OCI-M2 (cell line): ENCODE data around the gene IMPA2.

ENCODE experiments used
- DNase-seq: peaks from one replicate; lab custom pipeline; 2025; ENCODE audit not compliant: unreplicated experiment; lab: John Stamatoyannopoulos, UW

IMPA2 gene

GRCh38 chr18:12006488-12006840 lies 25.2 kb downstream of the IMPA2 start:
- no peak for DNase-seq

- no peak for DNase-seq
Measured at GRCh38 chr18:12007063-12007462, 25.8 kb downstream of the IMPA2 start.

DNA sequence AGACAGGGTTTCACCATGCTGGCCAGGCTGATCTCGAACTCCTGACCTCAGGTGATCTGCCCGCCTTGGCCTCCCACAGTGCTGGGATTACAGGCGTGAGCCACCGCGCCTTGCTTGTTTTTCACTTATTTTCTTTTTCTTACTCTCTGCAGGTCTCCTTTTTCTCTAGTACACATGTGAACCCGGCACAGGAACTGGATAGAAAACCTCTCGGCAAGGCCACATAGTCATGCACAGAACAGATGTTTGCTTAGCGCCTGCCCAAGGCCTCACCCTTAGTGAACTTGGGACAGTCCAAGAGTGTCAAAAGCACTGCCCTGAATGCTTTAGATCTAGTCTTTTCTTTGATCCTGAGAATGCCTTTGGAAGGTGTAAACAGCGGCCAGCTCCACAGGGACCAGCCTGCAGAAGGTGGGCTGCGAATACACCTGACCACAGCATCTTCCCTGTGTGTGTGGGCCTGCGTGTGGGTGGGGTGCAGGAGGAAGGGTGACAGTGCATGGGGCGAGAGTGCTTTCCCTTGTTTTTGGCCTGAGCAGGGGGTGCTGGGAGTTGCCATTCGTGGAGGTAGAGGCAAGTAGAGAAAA lies 27.0 kb downstream of the IMPA2 start:
- DNase-seq = no peak

GRCh38 chr18:12008842-12009580 lies 27.7 kb downstream of the IMPA2 start:
- no peak for DNase-seq

DNA sequence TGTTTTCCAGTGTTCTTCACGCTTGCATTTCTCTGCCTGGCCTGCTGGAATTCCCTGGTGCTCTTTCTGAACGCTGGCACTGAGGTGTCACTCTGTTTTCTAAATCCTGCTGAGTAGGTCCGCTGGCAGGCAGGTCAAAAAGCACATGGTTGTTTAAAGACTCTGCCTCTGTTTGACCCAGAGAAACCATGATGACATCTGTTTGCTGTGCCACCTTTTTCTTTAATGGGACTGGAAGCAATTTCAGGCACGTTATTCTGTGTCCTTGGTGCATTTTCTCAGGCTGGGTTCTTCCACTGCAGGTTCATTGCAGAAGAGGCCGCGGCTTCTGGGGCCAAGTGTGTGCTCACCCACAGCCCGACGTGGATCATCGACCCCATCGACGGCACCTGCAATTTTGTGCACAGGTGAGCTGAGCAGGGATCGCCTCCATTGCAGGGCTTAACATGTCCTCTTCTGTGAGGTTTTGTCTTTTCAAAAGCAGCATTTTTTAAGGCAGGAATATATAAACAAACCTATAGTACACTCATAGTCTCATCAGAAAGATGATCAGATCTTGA lies 28.4 kb downstream of the IMPA2 start:
- DNase-seq = no peak

DNA sequence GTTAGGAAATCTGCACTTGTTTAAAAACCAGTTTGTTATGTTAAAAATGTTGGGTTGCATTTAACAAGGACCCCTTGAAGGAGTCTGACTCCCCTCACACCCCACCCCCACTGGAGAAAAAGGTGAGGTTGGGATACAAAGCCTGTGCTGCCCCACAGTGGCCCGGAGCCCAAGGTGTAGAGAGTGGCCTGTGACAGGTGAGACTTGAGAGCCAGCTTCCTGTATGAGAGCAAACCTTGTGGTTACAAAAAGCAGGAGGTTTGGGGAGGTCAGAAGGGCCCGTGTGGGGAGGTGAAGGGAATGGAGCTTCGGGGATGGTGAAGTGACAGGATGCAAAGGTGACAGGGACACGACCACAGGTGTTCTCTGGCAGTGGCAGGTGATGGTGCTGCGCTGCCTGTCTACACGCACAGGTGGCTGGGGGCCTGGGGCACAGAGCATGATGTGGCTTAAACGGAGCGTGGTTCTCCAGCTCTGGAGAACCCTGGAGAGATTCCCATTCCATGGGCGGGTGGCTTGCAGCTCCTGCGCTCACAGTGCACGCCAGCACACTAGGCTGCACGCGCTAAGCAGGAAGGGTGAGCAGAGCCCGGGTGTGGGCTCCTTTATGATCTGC lies 29.0 kb downstream of the IMPA2 start:
- DNase-seq = no peak

- no peak for DNase-seq
Measured at GRCh38 chr18:12011199-12011956, 30.1 kb downstream of the IMPA2 start.

- no peak for DNase-seq
Measured at GRCh38 chr18:12011957-12012549, 30.7 kb downstream of the IMPA2 start.

- no peak for DNase-seq
Measured at GRCh38 chr18:12012697-12013096, 31.4 kb downstream of the IMPA2 start.

DNA sequence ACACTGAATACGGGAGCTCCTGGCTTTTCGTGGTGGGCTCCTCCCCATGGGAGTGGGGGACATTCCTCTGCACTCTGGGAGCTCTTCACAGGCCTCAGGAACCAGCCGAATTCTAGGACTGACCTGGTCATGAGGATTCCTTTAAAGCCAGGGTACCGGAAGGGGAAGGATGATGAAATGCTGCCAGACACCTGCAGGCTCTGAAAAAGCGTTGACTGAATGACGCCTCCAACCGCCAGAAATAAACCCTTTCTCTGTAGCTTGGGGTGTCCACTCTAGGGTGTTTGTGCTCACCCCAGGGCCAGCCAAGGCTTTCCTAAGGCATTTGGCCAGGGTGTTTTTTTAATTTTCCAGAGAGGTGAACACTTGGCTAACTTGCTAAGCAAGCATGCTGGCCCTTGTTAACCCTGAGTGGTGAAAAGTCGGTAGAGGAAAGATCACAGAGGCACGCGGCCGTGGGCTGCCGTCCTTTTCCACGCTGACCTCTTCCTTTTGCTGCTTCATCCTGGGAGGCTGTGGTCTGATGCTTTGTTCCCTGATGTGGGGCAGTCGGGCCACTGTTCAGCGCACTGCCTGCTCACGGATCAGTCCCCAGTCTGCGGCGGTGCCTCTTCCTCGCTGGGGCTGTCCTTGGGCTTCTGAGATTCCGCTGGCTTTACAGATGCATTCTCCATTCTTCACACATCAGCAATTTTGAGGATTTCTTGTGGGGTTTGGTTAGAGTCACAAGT lies 32.0 kb downstream of the IMPA2 start:
- DNase-seq = no peak

- DNase-seq = no peak
Measured at GRCh38 chr18:12014086-12014485, 32.8 kb downstream of the IMPA2 start.

GRCh38 chr18:12014521-12015415 lies 33.5 kb downstream of the IMPA2 start:
- no peak for DNase-seq

GRCh38 chr18:12015416-12016062 lies 34.2 kb downstream of the IMPA2 start:
- DNase-seq = no peak

- no peak for DNase-seq
Measured at GRCh38 chr18:12017081-12017480, 35.8 kb downstream of the IMPA2 start.

GRCh38 chr18:12018861-12019260 lies 37.6 kb downstream of the IMPA2 start:
- no peak for DNase-seq

- DNase-seq = no peak
Measured at GRCh38 chr18:12021077-12021476, 39.8 kb downstream of the IMPA2 start.

DNA sequence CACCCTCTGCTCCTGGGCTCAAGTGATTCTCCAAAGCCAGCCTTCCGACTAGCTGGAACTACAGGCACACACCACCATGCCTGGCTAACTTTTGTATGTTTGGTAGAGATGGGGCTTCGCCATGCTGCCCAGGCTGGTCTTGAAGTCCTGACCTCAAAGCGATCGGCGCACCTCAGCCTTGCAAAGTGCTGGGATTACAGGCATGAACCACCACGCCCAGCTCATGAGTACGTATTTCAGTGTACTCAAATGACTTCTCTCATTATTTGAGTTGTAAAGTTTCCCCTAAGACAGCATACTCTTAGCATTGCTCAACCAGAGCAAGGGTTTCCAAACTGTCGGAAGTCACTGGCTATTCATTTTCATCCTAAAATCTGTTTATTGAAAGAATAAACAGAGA lies 40.3 kb downstream of the IMPA2 start:
- DNase-seq = no peak

DNA sequence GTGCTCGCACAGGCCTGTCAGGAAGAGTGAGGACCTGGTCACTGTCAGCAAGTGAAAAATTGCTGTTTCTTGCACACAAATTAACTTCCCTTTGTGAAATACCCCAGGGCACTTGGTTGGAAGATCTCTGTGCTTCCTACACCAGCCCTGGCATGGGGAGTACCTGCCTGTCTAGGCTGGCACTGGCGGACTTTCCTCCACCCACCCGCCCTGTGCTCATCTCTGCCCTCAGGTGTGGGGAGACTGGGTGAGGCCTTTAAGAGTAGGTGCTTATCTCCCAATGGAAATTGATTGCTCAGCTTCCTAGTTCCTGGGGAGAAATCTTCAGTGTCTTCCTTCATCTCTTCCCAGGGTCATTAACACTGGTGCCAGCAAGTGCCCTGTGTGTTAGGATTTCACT lies 42.1 kb downstream of the IMPA2 start:
- no peak for DNase-seq

GRCh38 chr18:12026562-12026961 lies 45.3 kb downstream of the IMPA2 start:
- no peak for DNase-seq
